ENCODE results near the gene ZNF296. TPM values are rescaled to one million over a fixed set of nuclear protein-coding genes. Genes with fewer than 3 reads are reported as not detected.

ZNF296 gene
- total RNA-seq, 1 experiment from 2014 or later, result 9.2 TPM

- no peak for TF ChIP-seq ZBTB33 (IDR thresholded peaks at IDR 0.05; ENCODE audit: extremely low read depth, insufficient replicate concordance, low read length)
- no peak for TF ChIP-seq ATF3 (IDR thresholded peaks at IDR 0.05)
Observed at GRCh38 chr19:45092747-45093678, 16.7 kb upstream of the ZNF296 start, which contains the start of gene PPP1R37 (continued).

- Histone ChIP-seq H3K79me2 (ENCODE audit: insufficient read depth, low read length) (peaks cover 67% of the 10 kb centered on the region), H3K9me2 (ENCODE audit: insufficient read depth) (no peaks in the 10 kb centered on the region), H3K9me3 (ENCODE audit: control insufficient read depth in 1 of 2, insufficient read depth in 1 of 2, low read depth in 1 of 2, low read length in 2 of 2) (no peaks in the 10 kb centered on the region), H4K20me1 (ENCODE audit: insufficient read depth) (no peaks in the 10 kb centered on the region), H3K4me3 (replicated peaks in 1 of 2; ENCODE audit: low read depth in 1 of 2, low read length in 2 of 2) (peak overlapping the region; percentile 94 to 96), H3K4me2 (ENCODE audit: low read length) (peak overlapping the region; percentile 96), H3K36me3 (ENCODE audit: control insufficient read depth in 1 of 2, insufficient read depth in 2 of 2, low read length in 2 of 2) (peaks cover 0 to 11% of the 10 kb centered on the region in 2 experiments; a peak in 2 of 4 replicates), H3K27me3 (ENCODE audit: insufficient read depth, low read length) (no peaks in the 10 kb centered on the region), H3K4me1 (ENCODE audit: control insufficient read depth in 1 of 2, insufficient read depth in 2 of 2, low read length in 2 of 2) (peaks cover 13 to 43% of the 10 kb centered on the region in 2 experiments; a peak in 3 of 4 replicates), H2AFZ (ENCODE audit: low read depth, low read length, poor library complexity, severe bottlenecking) (no peak overlapping the region), H3K9ac (ENCODE audit: low read length) (peak overlapping the region; percentile 97), H3K27ac (ENCODE audit: low read depth, low read length) (peak overlapping the region; percentile 84)
- intact Hi-C loops (cut with micrococcal nuclease), result loop anchor here (10.0 kb wide), 2 partner anchors 84 to 684 kb away; partner anchors contain the start of genes BLOC1S3 and TRAPPC6A
- ChIA-PET POLR2A (interaction anchor here (0.9 to 2.1 kb wide), 6 partner anchors 8 to 158 kb away, joined by 3 to 10 read pairs (median 4); partner anchors contain the start of genes BLOC1S3, GEMIN7 and TRAPPC6A), CTCF (interaction anchor here (0.9 to 2.5 kb wide), 6 partner anchors 12 to 137 kb away, joined by 3 to 10 read pairs (median 4); partner anchors contain the start of genes BLOC1S3, TRAPPC6A and ZNF296), RAD21 (ENCODE audit: low non-redundant PET in 1 of 2, low total read pairs in 2 of 2, uncharacterized antibody in 2 of 2, unreplicated experiment in 2 of 2) (interaction anchor here in 1 of 2 experiments (0.6 to 0.7 kb wide), 2 partner anchors 52 to 402 kb away, joined by 3 read pairs; no protein-coding TSS in a partner anchor)
- BruUV-seq (replicated peaks), result no TSS peak
- peak; percentile 99 for DNase-seq (ENCODE audit: low read depth, low spot score)
- peak; percentile 81 for ATAC-seq
- no peak for TF ChIP-seq CBX3 (IDR thresholded peaks at IDR 0.05; ENCODE audit: low read depth)
- peak; percentile 69 for TF ChIP-seq TCF7L2 (IDR thresholded peaks at IDR 0.05; ENCODE audit: borderline replicate concordance, extremely low read depth, insufficient read depth, insufficient read length)
- TF ChIP-seq SIN3A (IDR thresholded peaks at IDR 0.05; ENCODE audit: low read depth), result peak; percentile 72
- TF ChIP-seq ZNF274 (IDR thresholded peaks at IDR 0.05; ENCODE audit: low read depth, low read length), result no peak
- peak; percentile 100 for TF ChIP-seq SRF (IDR thresholded peaks at IDR 0.05; ENCODE audit: low read depth)
- no peak for TF ChIP-seq POLR2A (IDR thresholded peaks at IDR 0.05; ENCODE audit: borderline replicate concordance, extremely low read depth, insufficient read depth, insufficient read length)
- no peak for TF ChIP-seq ATF3 (IDR thresholded peaks at IDR 0.05)
- TF ChIP-seq SP1 (IDR thresholded peaks at IDR 0.05; ENCODE audit: low read depth), result peak; percentile 93
- TF ChIP-seq, protein P1, sequence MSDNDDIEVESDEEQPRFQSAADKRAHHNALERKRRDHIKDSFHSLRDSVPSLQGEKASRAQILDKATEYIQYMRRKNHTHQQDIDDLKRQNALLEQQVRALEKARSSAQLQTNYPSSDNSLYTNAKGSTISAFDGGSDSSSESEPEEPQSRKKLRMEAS (IDR thresholded peaks at IDR 0.05), result peak; percentile 87
- no peak for TF ChIP-seq CTCF (IDR thresholded peaks at IDR 0.05 in 2 of 3, conservative IDR thresholded peaks at IDR 0.05 in 1 of 3; ENCODE audit: borderline replicate concordance in 1 of 3, insufficient read depth in 1 of 3, low read depth in 2 of 3, low read length in 2 of 3)
- no peak for TF ChIP-seq EGR1 (IDR thresholded peaks at IDR 0.05; ENCODE audit: low read depth)
- TF ChIP-seq RAD21 (IDR thresholded peaks at IDR 0.05; ENCODE audit: low read depth), result no peak
- peak; percentile 68 for TF ChIP-seq YY1 (IDR thresholded peaks at IDR 0.05; ENCODE audit: extremely low read depth, insufficient replicate concordance, low read depth, low read length)
- no peak for TF ChIP-seq EZH2 (IDR thresholded peaks at IDR 0.05)
Observed at GRCh38 chr19:45091031-45091923, 15.0 kb upstream of the ZNF296 start.

Data from HCT116 (cell line).